IMR-90 (cell line): ENCODE results near the gene SLC26A1. TPM values are rescaled to one million over a fixed set of nuclear protein-coding genes. Genes with fewer than 3 reads are reported as not detected.
A peak's percentile ranks its signal among the peaks of the same experiment; 100 is the strongest.

Experiments
- ATAC-seq: fragments of 200-7000 bp; cut with Tn5 transposase; 2 replicates; pipeline ENCODE4 v1.9.1; 2020; ENCODE audit warnings: low read depth, mild to moderate bottlenecking, moderate library complexity
- BruUV-seq: library from RNA; stranded (reverse); fragments of 400-500 nt; replicated peaks from 2 replicates; lab custom pipeline; 2021; lab: Mats Ljungman, UMichigan
- CTCF ChIA-PET: fragments of 300-600 bp; formaldehyde crosslinking; extraction: SDS; loops from one replicate; lab custom pipeline; 2021; ENCODE audit warnings: antibody characterized with exemption; lab: Yijun Ruan, JAX
- POLR2A ChIA-PET: fragments of 300-600 bp; sonication (Branson Sonifier 250); formaldehyde crosslinking; loops from one replicate; lab custom pipeline; 2022; ENCODE audit warnings: antibody characterized with exemption; ENCODE audit not compliant: unreplicated experiment; lab: Charles Lee
- DNase-seq: peaks from one replicate; pipeline ENCODE4 v3.0.0; 2013
- H2AFZ ChIP-seq: replicated peaks from 2 replicates; pipeline ENCODE3; 2013; ENCODE audit warnings: low read length, mild to moderate bottlenecking; ENCODE audit not compliant: poor library complexity
- H2AK5ac ChIP-seq: 2 replicates; pipeline ENCODE4 v1.6.1; 2013; ENCODE audit warnings: low read depth, low read length, inconsistent platforms
- H2AK9ac ChIP-seq: replicated peaks from 2 replicates; pipeline ENCODE3; 2013; ENCODE audit warnings: mild to moderate bottlenecking, low read depth, low read length, moderate library complexity; ENCODE audit not compliant: poor library complexity
- H2BK120ac ChIP-seq: 2 replicates; pipeline ENCODE4 v1.6.1; 2013; ENCODE audit warnings: low read depth, low read length, inconsistent platforms
- H2BK15ac ChIP-seq: 3 replicates; pipeline ENCODE4 v1.6.1; 2013; ENCODE audit warnings: low read depth, low read length, inconsistent platforms
- H2BK20ac ChIP-seq: 2 replicates; pipeline ENCODE4 v1.6.1; 2013; ENCODE audit warnings: low read depth, mild to moderate bottlenecking, inconsistent platforms, low read length, moderate library complexity
- H2BK5ac ChIP-seq: 2 replicates; pipeline ENCODE4 v1.6.1; 2013; ENCODE audit warnings: mild to moderate bottlenecking, low read depth, low read length, inconsistent platforms; ENCODE audit not compliant: poor library complexity, severe bottlenecking
- H3K14ac ChIP-seq: replicated peaks from 2 replicates; pipeline ENCODE4 v1.6.1; 2013; ENCODE audit warnings: low read depth, low read length, inconsistent platforms
- H3K18ac ChIP-seq: 2 replicates; pipeline ENCODE4 v1.6.1; 2013; ENCODE audit warnings: low read depth, low read length, control low read depth
- H3K23ac ChIP-seq: 2 replicates; pipeline ENCODE4 v1.6.1; 2013; ENCODE audit warnings: low read depth, low read length, inconsistent platforms
- H3K27ac ChIP-seq: 2 replicates; pipeline ENCODE4 v1.5.1; 2013; ENCODE audit warnings: mild to moderate bottlenecking, control low read depth, low read length; ENCODE audit not compliant: insufficient read depth
- H3K27me3 ChIP-seq: 2 replicates; pipeline ENCODE4 v1.6.1; 2013; ENCODE audit warnings: low read length; ENCODE audit not compliant: control insufficient read depth, insufficient read depth
- H3K36me3 ChIP-seq: 2 replicates; pipeline ENCODE4 v1.6.1; 2013; ENCODE audit warnings: low read length, mixed read lengths; ENCODE audit not compliant: control insufficient read depth, insufficient read depth
- H3K4ac ChIP-seq: 2 replicates; pipeline ENCODE4 v1.6.1; 2013; ENCODE audit warnings: low read depth, low read length, inconsistent platforms
- H3K4me1 ChIP-seq: 2 replicates; pipeline ENCODE4 v1.6.1; 2013; ENCODE audit warnings: low read length, mixed read lengths; ENCODE audit not compliant: control insufficient read depth, insufficient read depth
- H3K4me2 ChIP-seq: 2 replicates; pipeline ENCODE4 v1.6.1; 2013; ENCODE audit warnings: low read depth, mild to moderate bottlenecking, control low read depth, low read length, moderate library complexity
- H3K4me3 ChIP-seq: 2 replicates; pipeline ENCODE4 v1.5.1; 2013; ENCODE audit warnings: low read depth, mild to moderate bottlenecking, control low read depth, low read length, moderate library complexity; ENCODE audit not compliant: insufficient read depth
- H3K56ac ChIP-seq: 2 replicates; pipeline ENCODE4 v1.6.1; 2013; ENCODE audit warnings: low read length, inconsistent platforms; ENCODE audit not compliant: insufficient read depth; ENCODE audit errors: extremely low read depth
- H3K79me1 ChIP-seq, 2 experiments: 2 replicates each; pipeline ENCODE4 v1.6.1; 2013; ENCODE audit warnings: low read length in 2 of 2, inconsistent platforms in 1 of 2, low read depth in 1 of 2
- H3K9ac ChIP-seq: 2 replicates; pipeline ENCODE4 v1.6.1; 2013; ENCODE audit warnings: low read depth, low read length, control low read depth
- H3K9me1 ChIP-seq: 2 replicates; pipeline ENCODE4 v1.6.1; 2013; ENCODE audit warnings: low read length, inconsistent platforms; ENCODE audit not compliant: insufficient read depth
- H3K9me3 ChIP-seq: 2 replicates; pipeline ENCODE4 v1.6.1; 2013; ENCODE audit warnings: low read length; ENCODE audit not compliant: control insufficient read depth, insufficient read depth
- H4K20me1 ChIP-seq: 2 replicates; pipeline ENCODE4 v1.6.1; 2013; ENCODE audit warnings: low read length, inconsistent platforms; ENCODE audit not compliant: insufficient read depth
- H4K5ac ChIP-seq: 2 replicates; pipeline ENCODE4 v1.6.1; 2013; ENCODE audit warnings: mild to moderate bottlenecking, low read depth, low read length, control low read depth
- H4K8ac ChIP-seq, 2 experiments: 2 replicates each; pipeline ENCODE4 v1.6.1; 2013; ENCODE audit warnings: low read depth in 2 of 2, low read length in 2 of 2, control low read depth in 1 of 2, inconsistent platforms in 1 of 2
- H4K91ac ChIP-seq: 2 replicates; pipeline ENCODE4 v1.6.1; 2013; ENCODE audit warnings: low read depth, low read length, inconsistent platforms; ENCODE audit not compliant: insufficient read depth
- BHLHE40 ChIP-seq: fragments of 150-350 bp; IDR thresholded peaks from 2 replicates; pipeline ENCODE4 v1.6.1; 2016; ENCODE audit warnings: mild to moderate bottlenecking, low read depth, low read length
- CHD1 ChIP-seq: IDR thresholded peaks from 2 replicates; pipeline ENCODE4 v1.6.1; 2012; ENCODE audit warnings: low read depth, low read length, improper control_type of control experiment
- CTCF ChIP-seq: conservative IDR thresholded peaks from 2 replicates; pipeline ENCODE4 v1.5.1; 2012; ENCODE audit warnings: mild to moderate bottlenecking, low read depth, low read length, improper control_type of control experiment
- ELK1 ChIP-seq: fragments of 150-350 bp; IDR thresholded peaks from 2 replicates; pipeline ENCODE4 v1.6.1; 2016; ENCODE audit warnings: low read depth, mild to moderate bottlenecking, low read length, moderate library complexity, borderline replicate concordance
- FOS ChIP-seq: fragments of 150-350 bp; IDR thresholded peaks from 2 replicates; pipeline ENCODE4 v1.6.1; 2016; ENCODE audit warnings: low read depth, low read length
- MAFK ChIP-seq: IDR thresholded peaks from 2 replicates; pipeline ENCODE4 v1.6.1; 2012; ENCODE audit warnings: low read depth, low read length, improper control_type of control experiment
- MAZ ChIP-seq: IDR thresholded peaks from 2 replicates; pipeline ENCODE4 v1.6.1; 2012; ENCODE audit warnings: low read depth, mild to moderate bottlenecking, low read length, improper control_type of control experiment, moderate library complexity, borderline replicate concordance
- MXI1 ChIP-seq: IDR thresholded peaks from 2 replicates; pipeline ENCODE4 v1.6.1; 2012; ENCODE audit warnings: low read depth, mild to moderate bottlenecking, low read length, moderate library complexity, borderline replicate concordance
- NFE2L2 ChIP-seq: fragments of 150-350 bp; IDR thresholded peaks from 2 replicates; pipeline ENCODE4 v1.6.1; 2016; ENCODE audit warnings: low read depth, mild to moderate bottlenecking, low read length
- RAD21 ChIP-seq: IDR thresholded peaks from 2 replicates; pipeline ENCODE4 v1.6.1; 2012; ENCODE audit warnings: low read length, improper control_type of control experiment
- RCOR1 ChIP-seq: IDR thresholded peaks from 2 replicates; pipeline ENCODE4 v1.6.1; 2012; ENCODE audit warnings: mild to moderate bottlenecking, low read length, improper control_type of control experiment; ENCODE audit not compliant: insufficient replicate concordance
- SMC3 ChIP-seq: fragments of 150-350 bp; IDR thresholded peaks from 2 replicates; pipeline ENCODE4 v1.6.1; 2016; ENCODE audit warnings: low read depth, mild to moderate bottlenecking, antibody characterized with exemption, low read length, moderate library complexity
- USF2 ChIP-seq: fragments of 150-350 bp; IDR thresholded peaks from 2 replicates; pipeline ENCODE4 v1.6.1; 2017; ENCODE audit warnings: mild to moderate bottlenecking, antibody characterized with exemption, low read length, low read depth
- WGBS, 2 experiments: methylation state at CpG; one replicate each; pipeline versions ENCODE4 v1.1.5 to v1.1.7; 2013; ENCODE audit warnings: missing lambda C conversion rate in 2 of 2; ENCODE audit not compliant: insufficient read length in 1 of 2; ENCODE audit errors: extremely low coverage in 2 of 2; 5-methylcytosine and 5-hydroxymethylcytosine counted together
- dilution Hi-C: fragments of 300-500 bp; cut with HindIII; formaldehyde crosslinking; loops from one replicate; pipeline ENCODE4 v1.14.3; 2018; ENCODE audit warnings: low sequenced_read_pairs; ENCODE audit not compliant: unreplicated experiment
- in situ Hi-C: fragments of 300-500 bp; cut with MboI; formaldehyde crosslinking; loops from 3 replicates; pipeline ENCODE4 v1.14.3; 2019; ENCODE audit warnings: low sequenced_read_pairs, inconsistent platforms, mixed read lengths
- intact Hi-C: fragments of 100-400 bp; cut with micrococcal nuclease; formaldehyde crosslinking; loops from 2 replicates; pipeline ENCODE4 v1.10.0; 2022
- polyA plus RNA-seq, 3 experiments: library from polyadenylated mRNA; depleted of rRNA; stranded (reverse); fragments of >200 nt; gene quantifications; 2 replicates each; pipeline ENCODE4 v1.2.3, GENCODE V29; 2012; ENCODE audit warnings: low replicate concordance in 1 of 3
- total RNA-seq: library from RNA; depleted of rRNA; stranded (reverse); fragments of >200 nt; gene quantifications from 2 replicates; pipeline ENCODE4 v1.2.3, GENCODE V29; 2012

The SLC26A1 gene
- total and polyA plus RNA-seq, 2 of the 4 experiments (the other 2 are of a cell fraction), result 0.09 TPM; not detected in 1

DNA sequence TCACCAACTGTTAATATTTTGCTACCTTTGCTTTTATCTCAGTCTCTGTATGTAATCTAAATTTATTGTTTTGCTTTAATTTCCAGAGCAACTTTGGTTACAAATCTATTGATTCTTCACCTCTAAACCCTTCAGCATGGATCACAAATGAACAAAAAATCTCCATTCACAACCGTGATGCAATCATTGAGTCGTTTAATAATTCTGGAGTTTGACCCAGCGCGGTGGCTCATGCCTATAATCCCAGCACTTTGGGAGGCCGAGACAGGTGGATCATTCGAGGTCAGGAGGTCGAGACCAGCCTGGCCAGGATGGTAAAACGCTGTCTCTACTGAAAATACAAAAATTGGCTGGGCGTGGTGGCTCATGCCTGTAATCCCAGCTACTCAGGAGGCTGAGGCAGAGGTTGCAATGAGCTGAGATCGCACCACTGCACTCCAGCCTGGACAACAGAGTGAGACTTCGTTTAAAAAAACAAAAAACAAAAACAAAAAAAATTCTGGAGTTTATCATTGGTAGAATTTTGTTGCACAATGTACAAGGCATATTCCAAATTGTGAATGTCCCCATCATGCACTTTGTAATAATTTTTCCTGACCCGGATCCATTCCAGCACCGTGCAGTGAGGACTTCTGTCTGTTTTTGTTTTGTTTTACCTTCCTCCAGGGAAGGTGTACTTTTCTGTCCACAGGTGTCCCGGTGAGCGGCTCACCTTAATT, 8.7 kb downstream of the SLC26A1 start:
- no peaks in the 10 kb centered on the region for H3K9me3 ChIP-seq
- peaks cover 8% of the 10 kb centered on the region; the same call in 1 of the 2 replicates for H3K4me1 ChIP-seq
- H3K4me3 ChIP-seq, result peak overlapping the region; percentile 12; the same call in 1 of the 2 replicates
- ChIA-PET POLR2A (no interaction called here), CTCF (no interaction called here)
- in situ Hi-C loops (no loop called here), dilution Hi-C loops (no loop called here), intact Hi-C loops (no loop called here)
- no peak overlapping the region for H2BK5ac ChIP-seq
- DNase-seq (no peak), ATAC-seq (no peak)
- H4K91ac ChIP-seq, result no peak overlapping the region
- H3K9ac ChIP-seq, result no peak overlapping the region; the same call in 1 of the 2 replicates
- no peak overlapping the region for H2AK9ac ChIP-seq
- no TSS peak for BruUV-seq
- no peaks in the 10 kb centered on the region for H3K27me3 ChIP-seq
- peak overlapping the region; percentile 63 to 84; a peak in 2 of 4 replicates for H4K8ac ChIP-seq
- peak overlapping the region; percentile 88 for H2AFZ ChIP-seq
- H3K23ac ChIP-seq, result no peak overlapping the region
- H3K36me3 ChIP-seq, result no peaks in the 10 kb centered on the region; the same call in 1 of the 2 replicates
- TF ChIP-seq BHLHE40, result no peak
- TF ChIP-seq RAD21, result no peak
- TF ChIP-seq USF2, result no peak
- TF ChIP-seq FOS, result no peak
- no peak for TF ChIP-seq MAZ
- TF ChIP-seq ELK1, result no peak
- TF ChIP-seq MAFK, result no peak
- no peak for TF ChIP-seq CHD1
- TF ChIP-seq CTCF, result no peak
- no peak for TF ChIP-seq NFE2L2
- TF ChIP-seq MXI1, result no peak
- no peak for TF ChIP-seq RCOR1
- no peak for TF ChIP-seq SMC3
- H4K5ac ChIP-seq, result peak overlapping the region; percentile 12; the same call in 1 of the 2 replicates
- no peak overlapping the region for H3K18ac ChIP-seq
- peaks cover 6% of the 10 kb centered on the region for H3K9me1 ChIP-seq
- peak overlapping the region; percentile 64 for H3K4me2 ChIP-seq
- no peak overlapping the region for H3K56ac ChIP-seq
- H2AK5ac ChIP-seq, result no peak overlapping the region
- no peak overlapping the region for H3K14ac ChIP-seq
- no peak overlapping the region for H2BK20ac ChIP-seq
- H4K20me1 ChIP-seq, result no peaks in the 10 kb centered on the region; the same call in 1 of the 2 replicates
- H3K4ac ChIP-seq, result no peak overlapping the region
- H2BK15ac ChIP-seq, result no peak overlapping the region
- no peak overlapping the region for H3K27ac ChIP-seq
- no peak overlapping the region for H2BK120ac ChIP-seq
- WGBS, 2 experiments, result 67% methylated on average over 6 of the region's 15 CpGs; no CpG with 5 or more reads in 1 of the 2 experiments
- H3K79me1 ChIP-seq, result peaks cover 5 to 34% of the 10 kb centered on the region in 2 experiments; a peak in 1 of 4 replicates
